Vagina (tissue), 2 donors: Measurements from ENCODE around the gene MCM9. TPM values are rescaled to one million over a fixed set of nuclear protein-coding genes. Genes with fewer than 3 reads are reported as not detected.

Experiments used
- DNase-seq, 2 donors: peaks; one replicate each; pipeline ENCODE4 v3.0.0-alpha.2; 2017; ENCODE audit errors: extremely low spot score in 2 of 2
- H3K27ac ChIP-seq: fragments of 200-600 bp; sonication (generic); one replicate; pipeline ENCODE4 v1.5.1; 2019
- H3K27me3 ChIP-seq: fragments of 200-600 bp; sonication (generic); one replicate; pipeline ENCODE4 v1.5.1; 2019
- H3K36me3 ChIP-seq, 2 donors: fragments of 200-600 bp; sonication (generic); one replicate each; pipeline ENCODE4 v1.5.1; 2017 to 2019
- H3K4me1 ChIP-seq: fragments of 200-600 bp; sonication (generic); one replicate; pipeline ENCODE4 v1.5.1; 2019
- H3K4me3 ChIP-seq, 2 donors: fragments of 200-600 bp; sonication (generic); 1 replicate in 1 of 2; 2 replicates in 1 of 2; pipeline ENCODE4 v1.5.1; 2016 to 2019
- H3K9me3 ChIP-seq: fragments of 200-600 bp; sonication (generic); one replicate; pipeline ENCODE4 v1.5.1; 2019
- CTCF ChIP-seq, 3 experiments: fragments of 450-650 bp in 2 of 3; fragments of 200-600 bp in 1 of 3; sonication (generic) in 1 of 3; IDR thresholded peaks; one replicate each; pipeline ENCODE4 v1.5.1; 2017 to 2019; ENCODE audit warnings: antibody characterized with exemption in 3 of 3, mild to moderate bottlenecking in 2 of 3, moderate library complexity in 2 of 3
- POLR2A ChIP-seq, 2 donors: fragments of 450-650 bp; IDR thresholded peaks; one replicate each; pipeline ENCODE4 v1.6.1; 2017; ENCODE audit warnings: antibody characterized with exemption in 2 of 2, mild to moderate bottlenecking in 2 of 2, moderate library complexity in 2 of 2
- POLR2AphosphoS5 ChIP-seq, 2 donors: sonication (generic); formaldehyde crosslinking; IDR thresholded peaks; one replicate each; pipeline ENCODE4 v1.9.0; 2017; ENCODE audit warnings: antibody characterized with exemption in 2 of 2, mild to moderate bottlenecking in 2 of 2, low read depth in 1 of 2; ENCODE audit not compliant: insufficient read depth in 1 of 2
- intact Hi-C: fragments of 100-400 bp; cut with DNase I; formaldehyde crosslinking; loops from one replicate; pipeline ENCODE4 v1.15.1; 2023
- total RNA-seq: library from RNA; depleted of rRNA; stranded (reverse); fragments of >200 nt; gene quantifications from one replicate; pipeline ENCODE4 v1.2.3, GENCODE V29; 2016

Gene MCM9
- total RNA-seq, 1 donor from 2014 or later = 25.8 TPM

DNA sequence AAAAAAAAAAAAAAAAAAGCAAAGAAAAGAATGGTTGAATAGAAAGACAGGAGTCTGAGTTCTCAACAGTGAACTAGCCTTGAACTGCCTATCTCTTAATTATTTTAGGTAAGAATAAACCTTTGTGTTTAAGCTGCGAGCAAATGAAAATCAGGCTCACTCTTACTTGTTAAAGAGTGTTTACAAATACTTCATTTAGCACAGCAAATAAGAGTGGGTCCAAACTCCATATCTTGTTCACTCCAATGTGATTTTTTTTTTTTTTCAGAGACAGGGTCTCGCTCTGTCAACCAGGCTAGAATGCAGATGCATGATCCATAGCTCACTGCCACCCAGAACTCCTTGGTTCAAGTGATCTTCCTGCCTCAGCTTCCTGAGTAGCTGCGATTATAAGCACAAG lies 11.9 kb downstream of the MCM9 start:
- TF ChIP-seq POLR2A (IDR thresholded peaks at IDR 0.05) (no peak), POLR2AphosphoS5 (IDR thresholded peaks at IDR 0.05; ENCODE audit: insufficient read depth in 1 of 2, low read depth in 1 of 2) (no peak), CTCF (IDR thresholded peaks at IDR 0.05) (no peak)
- H3K9me3 ChIP-seq = no peaks in the 10 kb centered on the region
- no peak overlapping the region for H3K27ac ChIP-seq
- no peaks in the 10 kb centered on the region for H3K27me3 ChIP-seq
- no peaks in the 10 kb centered on the region for H3K4me1 ChIP-seq
- no peak overlapping the region for H3K4me3 ChIP-seq
- DNase-seq = no peak
- intact Hi-C loops = no loop called here
- peaks cover 0 to 49% of the 10 kb centered on the region in 2 donors for H3K36me3 ChIP-seq

DNA sequence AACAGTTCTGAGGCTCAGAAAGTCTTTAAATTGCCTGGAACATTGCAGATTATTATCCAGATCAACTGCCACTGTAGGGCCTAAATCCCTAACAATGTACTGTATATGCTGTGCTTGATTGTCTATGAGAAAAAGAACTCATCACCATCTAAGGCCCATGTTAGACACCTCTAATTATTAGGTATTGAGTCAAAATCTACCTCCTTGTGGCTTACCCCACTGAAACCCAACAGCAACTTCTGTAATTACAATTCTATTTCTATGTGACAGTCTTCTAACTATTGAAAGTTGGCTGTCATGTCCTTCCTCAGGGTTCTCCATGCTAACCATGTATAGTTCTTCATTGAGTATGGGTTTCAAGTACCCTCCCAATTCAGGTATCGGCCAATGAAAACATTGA lies 13.9 kb downstream of the MCM9 start:
- Histone ChIP-seq H3K4me1 (no peaks in the 10 kb centered on the region), H3K36me3 (peaks cover 0 to 44% of the 10 kb centered on the region in 2 donors)
- TF ChIP-seq CTCF (IDR thresholded peaks at IDR 0.05) = no peak
- no peak for TF ChIP-seq POLR2AphosphoS5 (IDR thresholded peaks at IDR 0.05; ENCODE audit: insufficient read depth in 1 of 2, low read depth in 1 of 2)
- TF ChIP-seq POLR2A (IDR thresholded peaks at IDR 0.05) = no peak

GRCh38 chr6:118918329-118918725 lies 16.6 kb downstream of the MCM9 start:
- DNase-seq = no peak
- no peak for TF ChIP-seq POLR2A (IDR thresholded peaks at IDR 0.05)
- no peak for TF ChIP-seq POLR2AphosphoS5 (IDR thresholded peaks at IDR 0.05; ENCODE audit: insufficient read depth in 1 of 2, low read depth in 1 of 2)
- TF ChIP-seq CTCF (IDR thresholded peaks at IDR 0.05) = no peak
- intact Hi-C loops = no loop called here
- no peaks in the 10 kb centered on the region for H3K4me1 ChIP-seq
- H3K27ac ChIP-seq = no peak overlapping the region
- H3K36me3 ChIP-seq = peaks cover 0 to 53% of the 10 kb centered on the region in 2 donors
- H3K27me3 ChIP-seq = no peaks in the 10 kb centered on the region
- H3K4me3 ChIP-seq = no peak overlapping the region
- no peaks in the 10 kb centered on the region for H3K9me3 ChIP-seq

More for the DNA sequence above, 13.9 kb downstream of the MCM9 start:
- no peaks in the 10 kb centered on the region for H3K27me3 ChIP-seq
- intact Hi-C loops = no loop called here
- H3K4me3 ChIP-seq = no peak overlapping the region
- no peaks in the 10 kb centered on the region for H3K9me3 ChIP-seq
- no peak for DNase-seq
- H3K27ac ChIP-seq = no peak overlapping the region

GRCh38 chr6:118917546-118918328 lies 17.2 kb downstream of the MCM9 start:
- TF ChIP-seq POLR2AphosphoS5 (IDR thresholded peaks at IDR 0.05; ENCODE audit: insufficient read depth in 1 of 2, low read depth in 1 of 2) = no peak
- TF ChIP-seq POLR2A (IDR thresholded peaks at IDR 0.05) = no peak
- no peak for TF ChIP-seq CTCF (IDR thresholded peaks at IDR 0.05)
- intact Hi-C loops = no loop called here
- Histone ChIP-seq H3K36me3 (peaks cover 0 to 52% of the 10 kb centered on the region in 2 donors), H3K27me3 (no peaks in the 10 kb centered on the region), H3K4me1 (no peaks in the 10 kb centered on the region), H3K4me3 (no peak overlapping the region), H3K9me3 (no peaks in the 10 kb centered on the region), H3K27ac (no peak overlapping the region)
- no peak for DNase-seq

DNA sequence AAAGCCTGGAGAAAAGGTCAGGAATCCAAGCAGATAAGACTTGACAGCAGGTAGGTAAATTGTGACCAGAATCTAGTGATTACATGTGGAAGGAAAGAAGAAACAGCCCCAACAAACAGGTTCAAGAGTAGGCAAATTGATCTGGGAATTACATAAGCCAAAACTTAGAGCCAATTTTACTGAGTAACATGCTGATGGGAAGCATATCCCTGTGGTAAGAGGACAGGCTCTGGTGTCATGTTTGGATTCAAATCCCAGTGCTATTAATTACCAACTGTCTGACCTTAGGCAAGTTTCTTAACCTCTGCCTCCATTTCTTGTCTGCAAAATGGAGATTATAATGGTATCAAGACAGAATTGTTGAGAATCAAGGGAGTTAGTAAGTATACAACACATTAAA lies 20.4 kb downstream of the MCM9 start:
- no peak for TF ChIP-seq CTCF (IDR thresholded peaks at IDR 0.05)
- no peak for TF ChIP-seq POLR2A (IDR thresholded peaks at IDR 0.05)
- TF ChIP-seq POLR2AphosphoS5 (IDR thresholded peaks at IDR 0.05; ENCODE audit: insufficient read depth in 1 of 2, low read depth in 1 of 2) = no peak
- Histone ChIP-seq H3K27ac (no peak overlapping the region), H3K36me3 (peaks cover 0 to 39% of the 10 kb centered on the region in 2 donors)

More for the DNA sequence above, 20.4 kb downstream of the MCM9 start:
- no peak for DNase-seq
- Histone ChIP-seq H3K4me3 (no peak overlapping the region), H3K27me3 (no peaks in the 10 kb centered on the region), H3K4me1 (no peaks in the 10 kb centered on the region), H3K9me3 (no peaks in the 10 kb centered on the region)
- intact Hi-C loops = no loop called here
